Activated naive CD4-positive, alpha-beta T cell treated with anti-CD3 and anti-CD28 coated beads, Interleukin-2, amount 50 U/mL, for 72 hours (primary cell): ENCODE measurements around the gene AMDHD2. TPM values are rescaled to one million over a fixed set of nuclear protein-coding genes. Genes with fewer than 3 reads are reported as not detected.
A peak's percentile ranks its signal among the peaks of the same experiment; 100 is the strongest.

Source experiments
- ATAC-seq, 2 donors: fragments of 150-1000 bp; cut with Tn5 transposase; 2 replicates each; pipeline ENCODE4 v1.10.0; 2021; ENCODE audit warnings: mild to moderate bottlenecking in 2 of 2, moderate library complexity in 2 of 2
- DNase-seq, 2 donors: peaks; one replicate each; pipeline ENCODE4 v3.0.0; 2021 to 2022; ENCODE audit warnings: low spot score in 2 of 2
- H3K27ac Mint-ChIP-seq, 2 donors: one replicate each; pipeline ENCODE4 v1.8.0; 2022; ENCODE audit warnings: mild to moderate bottlenecking in 2 of 2, mixed read lengths in 2 of 2
- H3K36me3 Mint-ChIP-seq, 2 donors: one replicate each; pipeline ENCODE4 v1.8.0; 2022; ENCODE audit warnings: mixed read lengths in 2 of 2
- H3K9me3 Mint-ChIP-seq, 2 donors: one replicate each; pipeline ENCODE4 v1.8.0; 2022; ENCODE audit warnings: mixed read lengths in 2 of 2
- total RNA-seq, 2 donors: library from RNA; stranded (reverse); gene quantifications; one replicate each; pipeline ENCODE4 v1.2.3, GENCODE V29; 2022

AMDHD2 gene
- total RNA-seq, 2 donors from 2014 or later, result 37.0 to 37.2 TPM

- Mint-ChIP-seq H3K36me3 (no peaks in the 10 kb centered on the region), H3K9me3 (no peaks in the 10 kb centered on the region), H3K27ac (no peak overlapping the region)
- ATAC-seq, result no peak
- DNase-seq, result no peak
Observed at GRCh38 chr16:2493605-2494004, 26.6 kb upstream of the AMDHD2 start.

GRCh38 chr16:2494616-2495015 lies 25.6 kb upstream of the AMDHD2 start:
- H3K9me3 Mint-ChIP-seq, result no peaks in the 10 kb centered on the region
- ATAC-seq, result no peak
- no peak overlapping the region for H3K27ac Mint-ChIP-seq
- no peaks in the 10 kb centered on the region for H3K36me3 Mint-ChIP-seq
- DNase-seq, result no peak

GRCh38 chr16:2495041-2495440 lies 25.1 kb upstream of the AMDHD2 start:
- Mint-ChIP-seq H3K36me3 (no peaks in the 10 kb centered on the region), H3K27ac (no peak overlapping the region), H3K9me3 (no peaks in the 10 kb centered on the region)

GRCh38 chr16:2496223-2497115 lies 23.7 kb upstream of the AMDHD2 start:
- H3K9me3 Mint-ChIP-seq, result no peaks in the 10 kb centered on the region

More at GRCh38 chr16:2495041-2495440, 25.1 kb upstream of the AMDHD2 start:
- ATAC-seq, result no peak
- no peak for DNase-seq

GRCh38 chr16:2497116-2497630 lies 23.0 kb upstream of the AMDHD2 start:
- no peaks in the 10 kb centered on the region for H3K36me3 Mint-ChIP-seq
- no peak for ATAC-seq
- no peaks in the 10 kb centered on the region for H3K9me3 Mint-ChIP-seq

More at GRCh38 chr16:2496223-2497115, 23.7 kb upstream of the AMDHD2 start:
- DNase-seq (no peak), ATAC-seq (no peak)
- H3K27ac Mint-ChIP-seq, result no peak overlapping the region
- H3K36me3 Mint-ChIP-seq, result no peaks in the 10 kb centered on the region

GRCh38 chr16:2497695-2498484 lies 22.3 kb upstream of the AMDHD2 start:
- no peak for DNase-seq
- Mint-ChIP-seq H3K27ac (peak overlapping the region in 1 of 2 donors; percentile 34), H3K36me3 (no peaks in the 10 kb centered on the region), H3K9me3 (no peaks in the 10 kb centered on the region)
- ATAC-seq, result no peak

More at GRCh38 chr16:2497116-2497630, 23.0 kb upstream of the AMDHD2 start:
- no peak overlapping the region for H3K27ac Mint-ChIP-seq
- no peak for DNase-seq

- Mint-ChIP-seq H3K9me3 (no peaks in the 10 kb centered on the region), H3K36me3 (no peaks in the 10 kb centered on the region), H3K27ac (no peak overlapping the region)
- no peak for ATAC-seq
- no peak for DNase-seq
Observed at GRCh38 chr16:2498531-2499253, 21.5 kb upstream of the AMDHD2 start.

- no peak for DNase-seq
- no peak for ATAC-seq
- Mint-ChIP-seq H3K36me3 (no peaks in the 10 kb centered on the region), H3K27ac (no peak overlapping the region), H3K9me3 (no peaks in the 10 kb centered on the region)
Observed at GRCh38 chr16:2499454-2499853, 20.7 kb upstream of the AMDHD2 start.

GRCh38 chr16:2499890-2500429 lies 20.2 kb upstream of the AMDHD2 start:
- DNase-seq, result no peak
- no peak for ATAC-seq
- Mint-ChIP-seq H3K27ac (no peak overlapping the region), H3K9me3 (no peaks in the 10 kb centered on the region), H3K36me3 (no peaks in the 10 kb centered on the region)

GRCh38 chr16:2500430-2500917 lies 19.7 kb upstream of the AMDHD2 start:
- no peak overlapping the region for H3K27ac Mint-ChIP-seq
- ATAC-seq (peak in 1 of 2 donors; percentile 5), DNase-seq (no peak)
- H3K36me3 Mint-ChIP-seq, result no peaks in the 10 kb centered on the region
- no peaks in the 10 kb centered on the region for H3K9me3 Mint-ChIP-seq

- no peaks in the 10 kb centered on the region for H3K36me3 Mint-ChIP-seq
- DNase-seq (peak; percentile 79 to 88), ATAC-seq (peak; percentile 87 to 95)
- H3K27ac Mint-ChIP-seq, result no peak overlapping the region
- no peaks in the 10 kb centered on the region for H3K9me3 Mint-ChIP-seq
Observed at GRCh38 chr16:2500918-2501750, 19.0 kb upstream of the AMDHD2 start.

- no peak for ATAC-seq
- Mint-ChIP-seq H3K36me3 (no peaks in the 10 kb centered on the region), H3K9me3 (no peaks in the 10 kb centered on the region), H3K27ac (no peak overlapping the region)
- no peak for DNase-seq
Observed at GRCh38 chr16:2501946-2502895, 17.9 kb upstream of the AMDHD2 start.

GRCh38 chr16:2505695-2506094 lies 14.5 kb upstream of the AMDHD2 start:
- DNase-seq (no peak), ATAC-seq (no peak)
- Mint-ChIP-seq H3K9me3 (no peaks in the 10 kb centered on the region), H3K27ac (no peak overlapping the region), H3K36me3 (no peaks in the 10 kb centered on the region)

GRCh38 chr16:2507052-2507659 lies 13.0 kb upstream of the AMDHD2 start:
- DNase-seq, result no peak
- H3K36me3 Mint-ChIP-seq, result no peaks in the 10 kb centered on the region
- peak overlapping the region in 1 of 2 donors; percentile 77 for H3K27ac Mint-ChIP-seq
- H3K9me3 Mint-ChIP-seq, result no peaks in the 10 kb centered on the region
- peak; percentile 32 to 34 for ATAC-seq
